ENCODE measurements around the gene FGD2.
A peak's percentile ranks its signal among the peaks of the same experiment; 100 is the strongest.

Gene FGD2

GRCh38 chr6:37019065-37019450 is 13.6 kb downstream of the FGD2 start:
- DNase-seq = no peak

- DNase-seq = no peak
These were observed 14.9 kb downstream of the FGD2 start for GRCh38 chr6:37020381-37020780.

- DNase-seq = no peak
These were observed 15.4 kb downstream of the FGD2 start for GRCh38 chr6:37020812-37021211.

DNA sequence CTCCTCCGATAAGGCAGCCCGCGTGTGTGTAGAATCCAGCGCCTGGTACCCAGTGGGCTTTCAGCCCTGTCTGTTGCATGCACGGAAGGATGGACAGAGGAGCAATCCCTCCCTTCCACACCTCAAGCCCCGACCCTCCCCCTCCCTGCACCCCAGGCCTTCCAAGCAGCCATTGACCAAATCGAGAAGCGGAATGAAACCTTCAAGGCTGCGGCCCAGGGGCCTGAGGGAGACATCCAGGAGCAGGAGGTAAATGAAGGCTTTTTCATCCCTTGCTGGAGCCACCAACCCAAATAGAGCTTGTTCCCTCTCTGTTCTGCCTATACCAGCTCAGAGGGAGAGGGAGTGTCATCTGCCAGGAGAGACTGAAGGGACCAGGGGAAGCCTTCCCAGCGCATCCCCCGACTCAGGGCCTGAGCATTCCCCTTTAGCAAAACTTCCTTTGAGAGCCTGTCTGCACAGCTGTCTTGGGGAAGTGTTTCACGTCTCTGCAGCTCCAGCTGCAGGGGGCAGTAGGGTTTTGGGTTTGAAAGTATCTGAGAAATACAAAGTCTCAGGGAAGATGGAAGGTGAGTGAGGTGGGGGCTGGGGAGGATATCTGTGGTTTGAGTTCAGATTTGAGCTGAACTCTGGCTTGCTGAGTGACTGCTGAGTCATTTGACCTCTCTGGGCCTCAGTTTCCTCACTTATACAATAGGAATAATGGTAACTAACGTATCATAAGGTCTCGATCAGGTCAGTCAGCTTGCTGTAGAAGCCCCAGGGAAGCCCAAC is 16.1 kb downstream of the FGD2 start:
- DNase-seq = peak; percentile 40

DNA sequence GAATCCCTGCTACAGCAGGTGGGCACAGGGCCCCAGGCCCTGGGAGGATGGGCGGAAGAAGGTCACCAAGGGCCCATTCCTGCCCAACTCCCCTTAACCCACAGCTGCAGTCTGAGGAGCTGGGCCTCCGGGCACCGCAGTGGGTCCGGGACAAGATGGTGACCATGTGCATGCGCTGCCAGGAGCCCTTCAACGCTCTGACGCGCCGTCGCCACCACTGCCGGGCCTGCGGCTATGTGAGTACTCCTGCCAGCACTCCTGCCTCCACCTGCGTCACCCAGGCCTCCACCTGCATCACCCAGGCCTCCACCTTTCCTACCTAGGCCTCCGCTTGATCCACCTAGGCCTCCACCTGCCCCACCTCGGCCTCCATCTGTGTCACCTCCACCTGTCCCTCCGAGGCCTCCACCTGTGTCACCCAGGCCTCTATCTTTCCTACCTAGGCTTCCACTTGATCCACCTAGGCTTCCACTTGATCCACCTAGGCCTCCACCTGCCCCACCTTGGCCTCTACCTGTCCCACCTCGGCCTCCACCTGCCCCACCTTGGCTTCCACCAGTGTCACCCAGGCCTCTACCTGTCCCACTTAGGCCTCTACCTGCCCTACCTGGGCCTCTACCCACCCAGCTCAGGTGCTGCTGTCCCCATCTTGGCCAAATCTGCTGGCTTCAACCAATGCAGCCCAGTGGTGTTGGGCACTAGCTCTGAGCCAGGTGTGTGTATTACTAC is 16.8 kb downstream of the FGD2 start:
- DNase-seq = no peak

GRCh38 chr6:37024656-37025337 is 19.3 kb downstream of the FGD2 start:
- DNase-seq = peak; percentile 63

DNA sequence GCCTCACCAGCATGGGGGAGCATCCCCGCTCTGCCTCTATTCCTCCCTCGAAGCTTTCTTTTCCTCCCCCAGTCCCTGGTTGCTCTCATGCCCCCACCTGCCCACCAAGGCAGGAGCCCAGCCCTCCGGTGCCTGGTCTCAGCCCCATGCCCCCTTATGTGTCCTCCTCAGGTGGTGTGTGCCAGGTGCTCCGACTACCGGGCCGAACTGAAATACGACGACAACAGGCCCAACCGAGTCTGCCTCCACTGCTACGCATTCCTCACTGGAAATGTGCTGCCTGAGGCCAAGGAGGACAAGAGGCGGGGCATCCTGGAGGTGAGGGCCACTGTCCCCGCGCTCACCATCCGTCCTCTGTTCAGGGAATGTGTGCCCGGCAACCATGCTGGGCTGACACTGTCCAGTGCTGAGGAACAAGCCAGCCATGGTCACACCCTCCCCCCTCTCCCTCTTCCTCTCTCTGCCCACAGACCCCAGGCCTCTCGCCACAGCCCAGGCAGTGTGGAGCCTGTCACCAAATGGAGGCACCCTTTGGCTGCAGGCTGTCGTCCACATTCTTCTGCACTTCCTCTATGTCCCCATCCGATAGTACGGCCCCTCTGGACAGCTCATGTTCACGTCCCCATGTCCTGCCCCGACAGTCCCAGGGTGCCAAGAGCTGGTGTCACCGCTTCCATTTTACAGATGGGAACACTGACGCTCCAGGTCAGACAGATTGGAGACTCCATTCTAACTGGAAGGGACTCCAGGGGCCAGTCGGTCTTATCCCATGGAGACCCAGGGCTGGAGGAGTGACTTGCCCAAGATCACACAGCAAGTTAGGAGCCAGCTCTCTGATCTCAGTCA is 20.4 kb downstream of the FGD2 start:
- no peak for DNase-seq

- no peak for DNase-seq
These were observed 21.7 kb downstream of the FGD2 start for GRCh38 chr6:37027036-37027720.

DNA sequence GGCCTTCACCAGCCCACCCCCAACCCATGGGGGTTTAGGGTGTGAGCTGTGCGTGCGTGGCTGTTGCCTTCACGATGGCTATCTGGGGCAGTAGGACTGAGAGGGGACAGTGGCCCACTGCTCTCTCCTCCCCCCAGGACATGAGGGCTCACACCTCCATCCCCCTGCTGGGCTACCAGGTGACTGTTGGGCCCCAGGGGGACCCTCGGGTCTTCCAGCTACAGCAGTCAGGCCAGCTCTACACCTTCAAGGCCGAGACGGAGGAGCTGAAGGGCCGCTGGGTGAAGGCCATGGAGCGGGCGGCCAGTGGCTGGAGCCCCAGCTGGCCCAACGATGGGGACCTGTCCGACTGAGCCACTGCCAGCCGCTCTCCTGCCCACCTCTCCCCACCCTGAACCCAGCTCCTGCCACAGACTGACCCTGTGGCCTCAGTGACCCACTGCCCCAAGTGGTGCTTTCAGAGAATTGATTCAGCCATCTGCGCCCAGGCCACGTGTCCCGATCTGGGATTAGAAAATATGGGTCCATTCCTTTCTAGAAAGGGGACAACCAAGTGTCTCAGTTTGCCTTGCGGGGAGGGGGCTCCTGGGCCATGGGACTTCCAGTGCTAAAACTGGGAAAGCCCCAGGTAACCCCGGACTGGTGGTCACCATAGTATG is 22.5 kb downstream of the FGD2 start:
- DNase-seq = no peak

DNA sequence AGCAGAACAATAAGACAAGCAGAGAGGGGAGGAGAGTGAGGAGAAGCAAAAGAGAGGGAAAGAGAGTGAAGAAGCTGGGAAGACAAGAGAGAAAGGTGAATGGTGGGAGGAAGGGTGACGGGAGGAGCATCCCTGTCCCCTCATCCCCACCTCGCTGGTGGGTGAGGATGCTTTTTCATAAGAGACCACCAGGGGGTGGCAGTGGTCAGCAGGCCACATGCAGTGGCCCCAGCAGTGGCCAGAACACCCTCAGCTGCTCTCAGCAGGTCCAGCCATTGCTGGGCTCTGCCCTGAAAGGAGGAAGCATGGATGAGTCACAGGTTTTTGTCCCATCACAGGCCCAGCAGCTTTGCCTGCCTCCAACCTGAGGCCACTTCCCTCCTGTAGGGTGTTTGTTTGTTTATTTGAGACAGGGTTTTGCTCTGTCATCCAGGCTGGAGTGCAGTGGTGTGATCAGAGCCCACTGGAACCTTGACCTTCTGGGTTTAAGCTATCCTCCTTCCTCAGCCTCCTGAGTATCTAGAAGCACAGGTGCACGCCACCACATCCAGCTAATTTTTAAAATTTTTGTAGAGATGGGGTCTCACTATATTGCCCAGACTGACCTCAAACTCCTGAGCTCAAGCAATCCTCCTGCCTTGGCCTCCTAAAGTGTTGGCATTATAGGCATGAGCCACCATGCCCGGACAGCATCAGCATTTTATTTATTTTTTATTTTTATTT is 24.0 kb downstream of the FGD2 start:
- peak; percentile 87 for DNase-seq

GRCh38 chr6:37030599-37030998 is 25.1 kb downstream of the FGD2 start:
- DNase-seq = no peak

DNA sequence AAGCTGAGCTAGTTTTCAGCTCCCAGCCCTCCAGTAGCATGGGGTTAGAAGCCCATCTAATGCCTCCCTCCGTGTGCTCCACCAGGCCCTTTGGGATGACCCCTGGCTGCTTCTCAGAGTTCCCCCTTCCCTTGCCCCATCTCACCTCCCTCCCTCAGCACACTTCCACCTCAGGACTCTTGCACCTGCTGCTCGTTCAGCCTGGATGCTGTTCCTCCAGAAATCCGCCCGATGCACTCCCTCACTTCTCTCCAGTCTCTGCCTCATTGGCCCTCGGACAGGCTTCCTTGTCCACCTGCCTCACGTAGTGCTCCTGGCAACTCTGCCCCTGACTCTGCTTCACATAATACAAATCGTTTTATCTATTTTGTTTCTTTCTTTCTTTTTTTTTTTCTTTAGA is 26.8 kb downstream of the FGD2 start:
- no peak for DNase-seq

- peak; percentile 29 for DNase-seq
These were observed 27.8 kb downstream of the FGD2 start for GRCh38 chr6:37033255-37033654.

DNA sequence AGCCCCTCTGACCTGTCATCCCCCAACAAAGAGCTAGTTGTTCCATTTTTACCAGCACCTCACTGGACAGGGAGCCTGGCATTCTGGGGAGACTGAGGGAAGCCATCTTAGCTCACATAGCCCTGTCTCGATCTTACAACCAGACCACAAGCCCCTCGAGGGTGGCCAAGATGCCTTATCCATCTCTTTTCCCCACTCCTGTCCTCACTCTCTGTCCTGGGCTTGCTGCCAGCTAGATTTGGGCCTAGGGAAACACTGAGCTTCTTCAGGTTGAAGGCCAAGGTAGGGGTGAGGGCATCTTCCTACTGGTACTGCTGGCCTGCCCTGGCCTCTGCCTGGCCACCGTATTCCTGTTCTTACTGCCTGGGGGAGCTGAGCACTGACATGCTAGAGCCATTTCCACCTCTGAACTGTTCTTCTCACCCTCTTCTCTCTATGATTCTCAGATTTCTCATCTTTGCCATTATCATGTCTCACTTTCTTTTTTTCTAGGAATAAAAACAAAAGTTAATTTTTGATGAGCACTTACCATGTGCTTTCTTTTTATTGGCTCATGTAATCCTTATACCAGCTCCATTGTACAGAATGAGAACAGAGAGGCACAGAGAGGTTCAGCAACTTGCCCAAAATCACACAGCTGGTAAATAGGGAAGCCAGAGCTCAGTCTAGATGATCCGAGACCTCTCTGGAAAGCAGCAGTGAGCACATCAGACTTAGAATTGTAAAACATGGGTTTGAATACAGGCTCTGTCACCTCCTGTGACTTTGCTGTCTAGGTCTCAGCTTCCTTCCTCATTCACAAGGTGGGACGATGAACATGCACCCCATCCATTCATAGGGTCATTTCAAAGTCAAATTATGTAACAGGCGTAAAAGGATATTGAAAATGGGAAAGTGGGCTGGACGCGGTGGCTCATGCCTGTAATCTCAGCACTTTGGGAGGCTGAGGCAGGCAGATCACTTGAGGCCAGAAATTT is 28.7 kb downstream of the FGD2 start:
- DNase-seq = no peak

DNA sequence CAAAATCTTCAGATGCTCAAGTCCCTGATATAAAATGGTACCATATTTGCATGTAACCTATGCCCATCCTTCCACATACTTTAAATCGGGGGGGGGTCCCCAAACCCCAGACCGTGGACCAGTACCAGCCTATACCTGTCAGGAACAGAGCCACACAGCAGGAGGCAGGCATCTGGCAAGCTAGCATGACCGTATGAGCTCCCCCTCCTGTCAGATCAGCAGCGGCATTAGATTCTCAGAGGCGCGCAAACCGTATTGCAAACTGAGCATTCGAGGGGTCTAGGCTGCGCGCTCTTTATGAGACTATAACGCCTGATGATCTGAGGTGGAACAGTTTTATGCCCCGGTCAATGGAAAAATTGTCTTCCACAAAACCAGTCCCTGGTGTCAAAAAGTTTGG is 30.7 kb downstream of the FGD2 start:
- DNase-seq = no peak

DNA sequence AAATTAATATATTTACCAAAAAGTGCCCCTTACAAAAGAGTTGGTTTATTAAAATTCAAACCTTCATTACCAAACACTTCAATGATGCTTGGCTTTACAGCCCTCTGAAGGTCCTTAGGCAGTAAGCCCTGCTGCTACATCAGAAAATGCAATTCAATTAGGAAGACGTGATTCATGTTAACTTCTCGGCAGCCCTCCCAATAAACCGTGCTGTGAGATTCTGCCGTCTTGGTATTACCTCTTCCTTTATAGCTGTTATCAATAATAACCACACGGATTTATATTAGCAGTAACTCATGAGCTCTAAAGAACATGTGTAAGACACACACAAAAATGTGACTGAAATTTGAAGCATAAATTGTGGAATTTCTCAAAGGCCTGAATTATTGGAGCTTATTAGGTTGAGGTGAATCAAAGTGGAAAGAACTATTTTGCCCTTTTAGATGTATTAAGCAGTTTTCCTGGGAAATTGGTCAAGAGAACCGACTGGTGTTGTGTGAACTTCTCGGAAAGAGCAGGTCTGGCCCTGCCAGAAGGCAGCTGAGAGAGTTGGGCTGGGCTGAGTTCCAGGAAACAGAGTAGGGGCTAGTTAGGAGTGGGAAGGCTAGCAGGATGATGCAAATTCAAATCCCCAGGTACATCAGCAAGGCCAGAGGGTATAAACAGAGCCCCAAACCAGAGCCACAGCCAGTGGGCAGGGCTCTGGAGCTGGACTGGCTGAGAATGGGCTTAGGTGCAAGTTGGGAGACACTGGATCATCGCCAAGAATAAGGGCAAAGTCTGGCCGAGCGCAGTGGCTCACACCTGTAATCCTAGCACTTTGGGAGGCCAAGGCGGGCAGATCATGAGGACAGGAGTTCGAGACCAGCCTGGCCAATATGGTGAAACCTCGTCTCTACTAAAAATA is 33.1 kb downstream of the FGD2 start:
- DNase-seq = no peak

DNA sequence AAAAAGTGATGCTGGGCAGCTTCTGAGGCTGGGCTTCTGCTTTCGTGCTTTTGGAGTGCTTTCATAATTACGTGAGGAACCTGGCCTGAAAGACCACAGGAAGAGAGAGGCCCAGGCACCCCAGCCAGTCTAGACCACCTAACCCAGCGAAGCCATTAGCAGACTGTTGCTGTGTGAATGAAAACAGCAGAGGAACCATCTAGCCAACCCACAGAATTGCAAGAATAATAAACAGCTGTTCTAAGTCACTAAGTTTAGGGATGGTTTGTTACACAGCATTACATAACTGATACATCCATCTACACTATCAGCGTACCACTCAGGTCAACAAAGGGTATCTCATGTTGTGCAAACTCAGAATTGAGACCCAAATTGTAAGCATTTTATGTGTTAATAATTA is 34.5 kb downstream of the FGD2 start:
- no peak for DNase-seq

- DNase-seq = no peak
These were observed 36.1 kb downstream of the FGD2 start for GRCh38 chr6:37041521-37041920.

GRCh38 chr6:37042150-37042549 is 36.7 kb downstream of the FGD2 start:
- DNase-seq = no peak

Measured in EL (cell line).